SK-N-SH treated with all-trans-retinoic acid at 6 μM for 48 hours (cell line): Measurements from ENCODE around the gene MFSD6L.

ENCODE experiments used
- ATAC-seq: fragments of 200-7000 bp; cut with Tn5 transposase; 3 replicates; pipeline ENCODE4 v1.9.1; 2020; ENCODE audit warnings: mild to moderate bottlenecking, moderate library complexity
- ARNTL ChIP-seq: fragments of 450-650 bp; formaldehyde crosslinking; IDR thresholded peaks from 2 replicates; pipeline ENCODE4 v1.5.0; 2020; ENCODE audit warnings: low read depth, mild to moderate bottlenecking, moderate library complexity, borderline replicate concordance
- BACH2 ChIP-seq: fragments of 250-450 bp; sonication (Bioruptor Pico); IDR thresholded peaks from 2 replicates; pipeline ENCODE4 v1.9.0; 2021; ENCODE audit warnings: mild to moderate bottlenecking, borderline replicate concordance
- CREB5 ChIP-seq: fragments of 250-450 bp; sonication (Bioruptor Pico); IDR thresholded peaks from 2 replicates; pipeline ENCODE4 v1.5.1; 2020; ENCODE audit warnings: low read depth, mild to moderate bottlenecking, moderate library complexity
- CSRNP3 ChIP-seq: fragments of 250-450 bp; sonication (Bioruptor Pico); IDR thresholded peaks from 2 replicates; pipeline ENCODE4 v1.5.1; 2021; ENCODE audit warnings: mild to moderate bottlenecking, moderate library complexity
- ESRRG ChIP-seq: fragments of 250-450 bp; sonication (Bioruptor Pico); IDR thresholded peaks from 2 replicates; pipeline ENCODE4 v1.6.1; 2021; ENCODE audit warnings: mild to moderate bottlenecking
- GLIS3 ChIP-seq: fragments of 250-450 bp; sonication (Bioruptor Pico); IDR thresholded peaks from 2 replicates; pipeline ENCODE4 v1.5.0; 2020; ENCODE audit warnings: mild to moderate bottlenecking, moderate library complexity
- ISL1 ChIP-seq: fragments of 250-450 bp; sonication (Bioruptor Pico); IDR thresholded peaks from 2 replicates; pipeline ENCODE4 v2.1.2; 2022; ENCODE audit warnings: mild to moderate bottlenecking, moderate library complexity
- OSR1 ChIP-seq: fragments of 250-450 bp; sonication (Bioruptor Pico); IDR thresholded peaks from 2 replicates; pipeline ENCODE4 v1.8.0; 2022; ENCODE audit warnings: moderate library complexity, mild to moderate bottlenecking, inconsistent platforms
- PATZ1 ChIP-seq: fragments of 250-450 bp; sonication (Bioruptor Pico); IDR thresholded peaks from 2 replicates; pipeline ENCODE4 v1.8.0; 2020; ENCODE audit warnings: mild to moderate bottlenecking, moderate library complexity, borderline replicate concordance
- POU6F1 ChIP-seq: fragments of 250-450 bp; sonication (Bioruptor Pico); IDR thresholded peaks from 2 replicates; pipeline ENCODE4 v1.8.0; 2021; ENCODE audit warnings: low read depth, mild to moderate bottlenecking, moderate library complexity, borderline replicate concordance
- PPARA ChIP-seq: fragments of 250-450 bp; sonication (Bioruptor Pico); IDR thresholded peaks from 2 replicates; pipeline ENCODE4 v1.5.0; 2020; ENCODE audit warnings: mild to moderate bottlenecking, borderline replicate concordance
- RARB ChIP-seq: fragments of 250-450 bp; sonication (Bioruptor Pico); IDR thresholded peaks from 2 replicates; pipeline ENCODE4 v1.8.0; 2021; ENCODE audit warnings: mild to moderate bottlenecking, moderate library complexity
- SNAI2 ChIP-seq: fragments of 250-450 bp; sonication (Bioruptor Pico); IDR thresholded peaks from 2 replicates; pipeline ENCODE4 v1.5.0; 2020; ENCODE audit warnings: mild to moderate bottlenecking, moderate library complexity
- TCF4 ChIP-seq: fragments of 250-450 bp; sonication (Bioruptor Pico); IDR thresholded peaks from 2 replicates; pipeline ENCODE4 v1.8.0; 2021; ENCODE audit warnings: mild to moderate bottlenecking, moderate library complexity, borderline replicate concordance
- TOX ChIP-seq: fragments of 250-450 bp; sonication (Bioruptor Pico); IDR thresholded peaks from 2 replicates; pipeline ENCODE4 v1.8.0; 2021; ENCODE audit warnings: mild to moderate bottlenecking, moderate library complexity, borderline replicate concordance
- TSHZ2 ChIP-seq: fragments of 250-450 bp; sonication (Bioruptor Pico); IDR thresholded peaks from 2 replicates; pipeline ENCODE4 v1.5.0; 2020; ENCODE audit warnings: mild to moderate bottlenecking, moderate library complexity
- ZC3H10 ChIP-seq: fragments of 250-450 bp; sonication (Bioruptor Pico); IDR thresholded peaks from 2 replicates; pipeline ENCODE4 v1.5.1; 2021; ENCODE audit warnings: mild to moderate bottlenecking, moderate library complexity
- ZFP3 ChIP-seq: fragments of 250-450 bp; sonication (Bioruptor Pico); IDR thresholded peaks from 2 replicates; pipeline ENCODE4 v1.5.0; 2020; ENCODE audit warnings: mild to moderate bottlenecking, moderate library complexity
- ZFP30 ChIP-seq: fragments of 450-650 bp; formaldehyde crosslinking; IDR thresholded peaks from 2 replicates; pipeline ENCODE4 v1.5.0; 2022; ENCODE audit warnings: mild to moderate bottlenecking, moderate library complexity
- ZNF565 ChIP-seq: fragments of 450-650 bp; formaldehyde crosslinking; conservative IDR thresholded peaks from 2 replicates; pipeline ENCODE4 v1.5.0; 2020; ENCODE audit warnings: low read depth, mild to moderate bottlenecking, moderate library complexity
- ZNF70 ChIP-seq: fragments of 450-650 bp; formaldehyde crosslinking; IDR thresholded peaks from 2 replicates; pipeline ENCODE4 v1.5.0; 2020; ENCODE audit warnings: mild to moderate bottlenecking, moderate library complexity
- ZNF8 ChIP-seq: fragments of 450-650 bp; formaldehyde crosslinking; IDR thresholded peaks from 2 replicates; pipeline ENCODE4 v1.5.0; 2020; ENCODE audit warnings: mild to moderate bottlenecking, moderate library complexity

The MFSD6L gene

GRCh38 chr17:8803531-8804420 lies 4.6 kb upstream of the MFSD6L start:
- no peak for TF ChIP-seq POU6F1
- no peak for TF ChIP-seq PATZ1
- no peak for TF ChIP-seq PPARA (CRISPR knock-in tag)
- TF ChIP-seq SNAI2 (CRISPR knock-in tag) = no peak
- no peak for TF ChIP-seq TCF4 (CRISPR knock-in tag)
- TF ChIP-seq ESRRG = no peak
- no peak for TF ChIP-seq BACH2 (CRISPR knock-in tag)
- TF ChIP-seq ARNTL (CRISPR knock-in tag) = no peak
- no peak for TF ChIP-seq CSRNP3 (CRISPR knock-in tag)
- no peak for TF ChIP-seq ZFP30 (CRISPR knock-in tag)
- TF ChIP-seq ZFP3 (CRISPR knock-in tag) = no peak
- no peak for TF ChIP-seq ZC3H10
- no peak for TF ChIP-seq TSHZ2 (CRISPR knock-in tag)
- no peak for TF ChIP-seq OSR1 (CRISPR knock-in tag)
- no peak for TF ChIP-seq ZNF565 (CRISPR knock-in tag)
- no peak for TF ChIP-seq CREB5 (CRISPR knock-in tag)
- TF ChIP-seq ISL1 = no peak
- TF ChIP-seq TOX (CRISPR knock-in tag) = no peak
- no peak for TF ChIP-seq GLIS3
- TF ChIP-seq RARB (CRISPR knock-in tag) = no peak
- ATAC-seq = no peak

GRCh38 chr17:8801135-8801840 lies 2.1 kb upstream of the MFSD6L start:
- ATAC-seq = no peak

GRCh38 chr17:8800656-8801055 lies 1.5 kb upstream of the MFSD6L start:
- TF ChIP-seq ZNF70 (CRISPR knock-in tag) = no peak
- TF ChIP-seq TOX (CRISPR knock-in tag) = no peak
- TF ChIP-seq OSR1 (CRISPR knock-in tag) = no peak
- TF ChIP-seq PPARA (CRISPR knock-in tag) = no peak
- TF ChIP-seq ZFP3 (CRISPR knock-in tag) = no peak
- TF ChIP-seq ZNF8 (CRISPR knock-in tag) = no peak
- TF ChIP-seq ARNTL (CRISPR knock-in tag) = no peak
- TF ChIP-seq SNAI2 (CRISPR knock-in tag) = no peak
- TF ChIP-seq, all 23 proteins: peak for 0
- no peak for ATAC-seq

More at GRCh38 chr17:8801135-8801840, 2.1 kb upstream of the MFSD6L start:
- TF ChIP-seq SNAI2 (CRISPR knock-in tag) = no peak
- no peak for TF ChIP-seq ZC3H10
